GM10847 (cell line): Measurements from ENCODE around the gene SRGAP2C.
"Not testable (repeated sequence)": the region's sequence is repeated elsewhere in the genome, so short reads cannot be mapped to it uniquely, and the experiment has no call there.

Experiments used
- POLR2A ChIP-seq: IDR thresholded peaks from 2 replicates; pipeline ENCODE4 v1.6.1; 2011; ENCODE audit not compliant: insufficient read length; ENCODE audit errors: extremely low read depth

SRGAP2C gene

DNA sequence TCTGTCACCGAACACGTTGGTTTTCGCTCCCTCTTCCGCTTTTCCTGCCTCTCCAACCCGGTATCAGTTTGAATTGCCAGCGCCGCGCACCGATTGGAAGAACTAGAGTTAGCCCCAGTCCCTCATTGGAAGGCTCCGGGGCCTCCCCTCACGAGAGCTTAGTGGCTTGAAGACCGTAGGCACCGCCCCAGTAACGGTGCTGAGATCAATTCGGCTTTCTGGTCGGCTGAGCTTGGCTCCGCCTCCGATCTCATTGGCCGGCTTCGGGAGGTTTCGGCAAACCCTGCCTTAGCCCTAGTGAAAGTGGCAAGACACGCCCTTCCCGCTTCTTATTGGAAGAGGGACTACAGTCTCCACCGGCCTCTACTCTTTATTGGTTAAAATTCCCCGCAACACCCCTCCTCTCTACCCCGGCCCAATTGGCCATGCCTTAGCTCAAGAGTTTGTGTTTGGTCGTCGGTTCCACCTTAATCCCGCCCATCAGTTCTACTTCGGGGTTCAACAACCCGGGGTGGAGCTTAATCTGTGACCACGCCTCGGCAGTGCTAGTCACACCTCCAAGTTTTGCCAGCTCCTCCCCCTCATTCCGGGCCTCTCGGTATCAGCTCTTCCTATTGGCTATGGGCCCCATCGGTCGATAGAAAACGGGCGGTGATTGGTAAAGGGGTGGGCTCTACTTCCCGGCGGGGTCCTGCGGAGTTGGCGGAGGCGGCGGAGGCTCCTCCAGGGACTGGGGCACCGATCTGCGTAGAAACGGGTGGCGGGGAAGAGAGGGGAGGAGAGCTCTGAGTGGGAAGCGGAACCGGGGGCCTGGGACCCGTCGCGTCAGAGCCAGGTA, at the start of gene SRGAP2C, which contains the start of gene FAM72B:
SRGAP2C (plus strand) TSS at position 686 of the 838 bp plus-strand sequence. CDS start 2,472 bp downstream, outside the sequence.
FAM72B (minus strand) TSS at position 51 of the 838 bp plus-strand sequence. CDS start 851 bp downstream, outside the sequence.
- not testable (repeated sequence) for TF ChIP-seq POLR2A

DNA sequence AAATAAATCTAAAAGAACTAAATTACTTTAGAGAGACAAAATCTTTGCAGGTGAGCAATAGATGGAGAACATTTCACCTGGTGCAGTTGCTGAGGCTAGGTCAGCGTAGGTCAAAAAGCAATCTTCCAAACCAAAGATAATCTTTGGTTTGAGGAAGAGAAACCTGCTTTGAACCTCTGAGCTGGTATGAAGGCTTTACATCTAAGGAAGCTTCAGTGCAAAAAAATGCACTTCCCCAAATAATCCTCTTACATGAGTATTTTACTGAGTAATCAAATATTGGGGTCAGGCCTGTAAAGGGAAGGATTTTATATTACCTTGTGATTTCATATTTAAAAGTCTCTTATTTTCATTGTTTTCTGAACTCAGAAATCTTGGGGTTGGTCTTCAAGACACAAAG, 223.6 kb downstream of the SRGAP2C start:
- TF ChIP-seq POLR2A: no peak

DNA sequence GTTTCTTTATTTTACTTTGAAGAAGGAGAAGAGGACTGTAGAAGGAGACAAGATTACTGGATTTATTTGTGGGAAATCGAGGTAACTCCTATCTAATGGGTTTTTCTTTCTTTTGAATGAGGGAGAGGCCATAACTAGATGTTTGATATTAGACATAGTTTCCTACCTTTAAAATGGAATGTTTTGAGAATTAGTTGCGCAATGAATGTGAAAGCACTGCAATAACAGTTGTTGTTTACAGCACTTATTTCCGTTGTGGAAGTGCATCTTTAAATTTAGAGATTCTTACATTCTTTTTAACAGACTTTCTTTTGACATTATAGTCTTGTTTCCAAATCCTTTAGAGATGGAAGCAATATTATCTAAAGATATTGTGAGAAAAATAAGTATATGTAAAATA, 229.0 kb downstream of the SRGAP2C start:
- no peak for TF ChIP-seq POLR2A

DNA sequence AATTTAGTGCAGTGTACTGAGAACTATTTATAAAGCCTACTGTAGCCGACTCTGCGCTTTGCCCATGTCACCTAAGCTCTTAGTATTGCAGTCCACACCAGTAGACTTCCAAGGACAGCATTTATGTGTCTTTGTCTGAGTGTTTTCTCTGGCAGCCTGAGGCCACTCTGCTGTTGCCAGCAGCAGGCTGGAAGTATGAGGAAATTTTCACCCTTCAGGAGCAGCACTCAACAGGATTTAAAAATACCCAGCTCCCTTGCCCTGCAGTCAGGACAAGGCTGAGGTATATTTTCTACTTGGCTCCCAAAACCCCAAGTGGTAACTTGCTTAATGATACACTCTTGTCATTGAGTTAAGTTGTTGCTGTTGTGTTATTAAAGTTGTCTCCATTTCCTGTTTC, 230.1 kb downstream of the SRGAP2C start:
- TF ChIP-seq POLR2A: no peak

DNA sequence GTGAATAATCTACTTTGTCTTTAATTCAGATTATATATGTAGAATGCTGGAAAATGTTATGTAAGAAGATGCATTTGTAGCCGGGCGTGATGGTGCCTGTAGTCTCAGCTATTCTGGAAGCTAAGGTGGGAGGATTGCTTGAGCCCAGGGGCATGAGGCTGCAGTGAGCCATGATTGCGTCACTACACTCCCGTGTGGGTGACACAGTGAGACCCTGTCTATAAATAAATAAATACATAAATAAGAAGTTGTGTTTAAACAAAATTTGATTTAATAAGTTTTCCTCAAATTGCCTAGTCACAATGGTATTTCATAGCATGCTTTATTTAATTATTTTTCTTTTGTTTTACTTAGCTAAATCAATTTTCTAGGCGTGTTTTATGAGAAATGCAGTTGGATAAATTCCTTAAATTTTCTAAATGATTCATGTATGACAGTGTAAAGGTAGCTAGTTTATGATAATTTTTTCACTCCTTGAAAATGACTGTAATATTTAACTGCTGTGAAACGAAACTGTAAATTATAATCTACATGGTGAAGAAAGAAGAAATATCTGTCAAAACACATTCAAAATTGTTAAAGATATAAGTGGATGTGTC, 232.6 kb downstream of the SRGAP2C start:
- no peak for TF ChIP-seq POLR2A

DNA sequence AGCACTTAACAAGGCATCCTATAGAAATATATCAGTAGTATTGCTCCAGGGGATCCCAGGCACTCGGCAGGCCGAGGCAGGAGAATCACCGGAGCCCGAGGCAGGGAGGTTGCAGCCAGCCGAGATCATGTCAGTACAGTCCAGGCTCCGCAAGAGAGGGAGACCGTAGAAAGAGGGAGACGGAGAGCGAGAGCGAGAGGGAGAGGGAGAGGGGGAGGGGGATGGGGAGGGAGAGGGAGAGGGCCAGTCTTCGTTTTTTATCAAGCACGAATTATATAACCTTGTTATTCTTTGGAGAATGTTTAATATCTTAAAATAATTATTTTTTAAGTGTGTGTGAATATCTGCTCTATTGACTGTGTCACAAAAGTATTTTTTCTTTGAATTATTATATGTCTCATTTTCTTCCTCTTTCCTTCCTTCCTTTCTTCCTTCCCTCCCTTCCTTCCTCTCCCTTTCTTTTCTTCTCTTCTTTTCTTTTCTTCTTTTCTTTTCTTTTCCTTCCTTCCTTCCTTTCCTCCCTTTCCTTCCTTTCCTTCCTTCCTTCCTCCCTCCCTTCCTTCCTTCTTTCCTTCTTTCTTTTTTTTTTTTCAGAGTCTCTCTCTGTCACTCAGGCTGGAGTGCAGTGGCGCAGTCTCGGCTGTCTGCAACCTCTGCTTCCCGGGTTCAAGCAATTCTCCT, 233.7 kb downstream of the SRGAP2C start:
- no peak for TF ChIP-seq POLR2A

DNA sequence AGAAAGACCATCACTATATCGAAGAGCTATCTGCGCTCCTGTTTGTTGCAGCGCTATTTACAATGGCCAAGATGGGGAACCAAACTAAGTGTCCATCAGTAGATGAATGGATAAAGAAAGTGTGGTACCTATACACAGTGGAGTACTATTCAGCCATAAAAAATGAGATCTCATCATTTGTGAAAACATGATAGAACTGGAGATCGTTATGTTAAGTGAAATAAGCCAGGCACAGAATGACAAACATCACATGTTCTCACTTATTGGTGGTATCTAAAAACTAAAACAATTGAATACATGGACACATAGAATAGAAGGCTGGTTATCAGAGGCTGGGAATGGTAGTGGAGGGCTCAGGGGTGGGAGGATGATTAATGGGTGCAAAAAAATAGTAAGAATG, 256.2 kb downstream of the SRGAP2C start:
- TF ChIP-seq POLR2A: no peak
